Measurements from ENCODE around the gene EFHC1.
"Not testable (repeated sequence)": the region's sequence is repeated elsewhere in the genome, so short reads cannot be mapped to it uniquely, and the experiment has no call there.

The EFHC1 gene

GRCh38 chr6:52399511-52400312 lies 20.4 kb upstream of the EFHC1 start:
- DNase-seq = no peak

- DNase-seq = no peak
These were observed 19.7 kb upstream of the EFHC1 start for GRCh38 chr6:52400313-52401041.

GRCh38 chr6:52403086-52403485 lies 17.1 kb upstream of the EFHC1 start:
- DNase-seq = no peak

GRCh38 chr6:52403627-52404026 lies 16.5 kb upstream of the EFHC1 start:
- DNase-seq = no peak

- DNase-seq = no peak
These were observed 14.9 kb upstream of the EFHC1 start for GRCh38 chr6:52405243-52405642.

- no peak for DNase-seq
These were observed 12.7 kb upstream of the EFHC1 start for GRCh38 chr6:52407467-52407866.

- no peak for DNase-seq
These were observed 10.6 kb upstream of the EFHC1 start for GRCh38 chr6:52409499-52409898.

GRCh38 chr6:52410979-52411378 lies 9.2 kb upstream of the EFHC1 start:
- no peak for DNase-seq

GRCh38 chr6:52411911-52412310 lies 8.2 kb upstream of the EFHC1 start:
- DNase-seq = no peak

- DNase-seq = no peak
These were observed 4.8 kb upstream of the EFHC1 start for GRCh38 chr6:52415333-52415732.

GRCh38 chr6:52415917-52416628 lies 4.1 kb upstream of the EFHC1 start:
- no peak for DNase-seq

GRCh38 chr6:52416629-52417151 lies 3.5 kb upstream of the EFHC1 start:
- no peak for DNase-seq

GRCh38 chr6:52417675-52418111 lies 2.4 kb upstream of the EFHC1 start:
- no peak for DNase-seq

GRCh38 chr6:52418606-52419005 lies 1.5 kb upstream of the EFHC1 start:
- DNase-seq = no peak

- DNase-seq = no peak
These were observed 671 bp downstream of the EFHC1 start for GRCh38 chr6:52420668-52421358.

- no peak for DNase-seq
These were observed 2.0 kb downstream of the EFHC1 start for GRCh38 chr6:52422156-52422555.

- no peak for DNase-seq
These were observed 3.3 kb downstream of the EFHC1 start for GRCh38 chr6:52423448-52423847.

- DNase-seq = no peak
These were observed 3.8 kb downstream of the EFHC1 start for GRCh38 chr6:52423971-52424381.

GRCh38 chr6:52424513-52424912 lies 4.4 kb downstream of the EFHC1 start:
- DNase-seq = no peak

GRCh38 chr6:52426667-52427066 lies 6.5 kb downstream of the EFHC1 start:
- no peak for DNase-seq

- DNase-seq = not testable (repeated sequence)
These were observed 13.2 kb downstream of the EFHC1 start for GRCh38 chr6:52433294-52433693.

- no peak for DNase-seq
These were observed 15.2 kb downstream of the EFHC1 start for GRCh38 chr6:52435345-52435744.

GRCh38 chr6:52438926-52439325 lies 18.8 kb downstream of the EFHC1 start:
- DNase-seq = no peak

All from activated CD8-positive, alpha-beta memory T cell treated with anti-CD3 and anti-CD28 coated beads, Interleukin-2, amount 50 U/mL, for 48 hours (primary cell).